Prostate gland (tissue), 2 donors: Measurements from ENCODE around the gene GOLIM4. TPM values are rescaled to one million over a fixed set of nuclear protein-coding genes. Genes with fewer than 3 reads are reported as not detected.

Experiments
- DNase-seq: peaks from one replicate; pipeline ENCODE4 v3.0.0-alpha.2; 2019; ENCODE audit warnings: low spot score
- H3K27ac ChIP-seq, 2 donors: fragments of 200-600 bp; sonication (generic); 2 replicates each; pipeline ENCODE4 v1.5.1; 2017 to 2019
- H3K27me3 ChIP-seq: fragments of 200-600 bp; sonication (generic); replicated peaks from 2 replicates; pipeline ENCODE4 v1.5.1; 2019; ENCODE audit not compliant: insufficient read depth
- H3K36me3 ChIP-seq, 2 donors: fragments of 200-600 bp; sonication (generic); 1 replicate in 1 of 2; 2 replicates in 1 of 2; pipeline versions ENCODE4 v1.5.1 to v1.8.1; 2017 to 2019
- H3K4me1 ChIP-seq: fragments of 200-600 bp; sonication (generic); replicated peaks from 2 replicates; pipeline ENCODE4 v1.5.1; 2019
- H3K4me3 ChIP-seq, 2 donors: fragments of 200-600 bp; sonication (generic); 2 replicates each; pipeline ENCODE4 v1.5.1; 2017 to 2019
- H3K9me3 ChIP-seq: fragments of 200-600 bp; sonication (generic); 2 replicates; pipeline ENCODE4 v1.5.1; 2017
- CTCF ChIP-seq, 4 experiments: fragments of 200-600 bp in 2 of 4; fragments of 450-650 bp in 2 of 4; sonication (generic) in 2 of 4; IDR thresholded peaks; 1 replicate in 3 of 4; 2 replicates in 1 of 4; pipeline ENCODE4 v1.5.1; 2016 to 2019; ENCODE audit warnings: antibody characterized with exemption in 4 of 4, mild to moderate bottlenecking in 2 of 4, moderate library complexity in 2 of 4
- POLR2A ChIP-seq: fragments of 450-650 bp; IDR thresholded peaks from one replicate; pipeline ENCODE4 v1.6.1; 2016; ENCODE audit warnings: antibody characterized with exemption, mild to moderate bottlenecking
- POLR2AphosphoS5 ChIP-seq: sonication (generic); formaldehyde crosslinking; IDR thresholded peaks from one replicate; pipeline ENCODE4 v1.6.1; 2017; ENCODE audit warnings: antibody characterized with exemption
- WGBS: methylation state at CpG from one replicate; pipeline ENCODE4 v1.1.5; 2018; 5-methylcytosine and 5-hydroxymethylcytosine counted together
- intact Hi-C: fragments of 100-400 bp; cut with DNase I; formaldehyde crosslinking; loops from one replicate; pipeline ENCODE4 v1.14.2; 2022
- total RNA-seq, 2 donors: library from RNA; depleted of rRNA; stranded (reverse); fragments of >200 nt; gene quantifications; one replicate each; pipeline ENCODE4 v1.1.0, GENCODE V29; 2016

Gene GOLIM4
- total RNA-seq, 2 donors from 2014 or later = 22.3 to 25.5 TPM

GRCh38 chr3:168030577-168030976, 65.1 kb downstream of the GOLIM4 start:
- 82% methylated on average over 4 of the region's 4 CpGs for WGBS
- intact Hi-C loops = no loop called here
- TF ChIP-seq CTCF (IDR thresholded peaks at IDR 0.05) = no peak
- no peak for TF ChIP-seq POLR2A
- TF ChIP-seq POLR2AphosphoS5 = no peak
- Histone ChIP-seq H3K27me3 (no peaks in the 10 kb centered on the region), H3K4me3 (no peak overlapping the region), H3K27ac (no peak overlapping the region), H3K9me3 (no peaks in the 10 kb centered on the region), H3K36me3 (no peaks in the 10 kb centered on the region), H3K4me1 (no peaks in the 10 kb centered on the region)
- DNase-seq = no peak

GRCh38 chr3:168029705-168030104, 66.0 kb downstream of the GOLIM4 start:
- Histone ChIP-seq H3K9me3 (no peaks in the 10 kb centered on the region), H3K27me3 (no peaks in the 10 kb centered on the region), H3K4me1 (no peaks in the 10 kb centered on the region), H3K27ac (no peak overlapping the region), H3K4me3 (no peak overlapping the region), H3K36me3 (no peaks in the 10 kb centered on the region)
- 97% methylated on average over 7 of the region's 7 CpGs for WGBS
- no peak for DNase-seq
- TF ChIP-seq POLR2A = no peak
- TF ChIP-seq POLR2AphosphoS5 = no peak
- TF ChIP-seq CTCF (IDR thresholded peaks at IDR 0.05) = no peak
- intact Hi-C loops = no loop called here

DNA sequence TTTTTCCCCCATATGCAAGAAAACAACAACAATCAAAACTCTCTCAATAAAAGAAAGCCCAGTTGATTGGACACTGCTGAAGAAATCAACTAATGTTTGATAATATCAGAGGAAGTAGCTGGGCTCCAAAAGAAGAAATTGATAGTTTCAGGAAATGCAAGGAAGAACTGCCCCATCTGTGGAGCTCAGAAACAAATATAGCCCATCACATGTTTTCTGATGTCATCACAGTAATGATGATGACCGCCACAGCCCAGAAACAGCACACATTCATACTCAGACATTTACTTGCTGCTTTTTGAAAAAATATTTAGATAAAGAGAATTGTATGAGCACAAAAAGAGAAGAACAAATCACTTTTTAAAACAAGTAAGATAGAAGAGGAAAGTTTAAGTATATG, 67.6 kb downstream of the GOLIM4 start:
- Histone ChIP-seq H3K9me3 (no peaks in the 10 kb centered on the region), H3K36me3 (no peaks in the 10 kb centered on the region), H3K27me3 (no peaks in the 10 kb centered on the region), H3K27ac (no peak overlapping the region), H3K4me3 (no peak overlapping the region), H3K4me1 (no peaks in the 10 kb centered on the region)
- WGBS = 100% methylated on average over 1 of the region's 1 CpG
- TF ChIP-seq CTCF (IDR thresholded peaks at IDR 0.05) (no peak), POLR2AphosphoS5 (no peak), POLR2A (no peak)
- intact Hi-C loops = no loop called here
- DNase-seq = no peak

- WGBS = 83% methylated on average over 3 of the region's 3 CpGs
- Histone ChIP-seq H3K4me3 (no peak overlapping the region), H3K4me1 (no peaks in the 10 kb centered on the region), H3K9me3 (no peaks in the 10 kb centered on the region), H3K27ac (no peak overlapping the region), H3K27me3 (no peaks in the 10 kb centered on the region), H3K36me3 (no peaks in the 10 kb centered on the region)
- no peak for TF ChIP-seq POLR2A
- no peak for TF ChIP-seq POLR2AphosphoS5
- TF ChIP-seq CTCF (IDR thresholded peaks at IDR 0.05) = no peak
- DNase-seq = no peak
- intact Hi-C loops = no loop called here
These were observed 69.0 kb downstream of the GOLIM4 start for GRCh38 chr3:168026764-168027163.

GRCh38 chr3:168025076-168025475, 70.6 kb downstream of the GOLIM4 start:
- no peaks in the 10 kb centered on the region for H3K27me3 ChIP-seq
- H3K4me3 ChIP-seq = no peak overlapping the region
- H3K36me3 ChIP-seq = no peaks in the 10 kb centered on the region
- intact Hi-C loops = no loop called here
- H3K27ac ChIP-seq = no peak overlapping the region
- H3K4me1 ChIP-seq = no peaks in the 10 kb centered on the region
- no peak for TF ChIP-seq CTCF (IDR thresholded peaks at IDR 0.05)
- TF ChIP-seq POLR2AphosphoS5 = no peak
- no peak for TF ChIP-seq POLR2A
- no peak for DNase-seq
- no peaks in the 10 kb centered on the region for H3K9me3 ChIP-seq
